Measurements from ENCODE around the gene APCDD1L. TPM values are rescaled to one million over a fixed set of nuclear protein-coding genes. Genes with fewer than 3 reads are reported as not detected.
"Not testable (repeated sequence)": the region's sequence is repeated elsewhere in the genome, so short reads cannot be mapped to it uniquely, and the experiment has no call there.

APCDD1L gene
- total RNA-seq, 4 donors from 2014 or later = 0.21 to 0.30 TPM; not detected in 2

DNA sequence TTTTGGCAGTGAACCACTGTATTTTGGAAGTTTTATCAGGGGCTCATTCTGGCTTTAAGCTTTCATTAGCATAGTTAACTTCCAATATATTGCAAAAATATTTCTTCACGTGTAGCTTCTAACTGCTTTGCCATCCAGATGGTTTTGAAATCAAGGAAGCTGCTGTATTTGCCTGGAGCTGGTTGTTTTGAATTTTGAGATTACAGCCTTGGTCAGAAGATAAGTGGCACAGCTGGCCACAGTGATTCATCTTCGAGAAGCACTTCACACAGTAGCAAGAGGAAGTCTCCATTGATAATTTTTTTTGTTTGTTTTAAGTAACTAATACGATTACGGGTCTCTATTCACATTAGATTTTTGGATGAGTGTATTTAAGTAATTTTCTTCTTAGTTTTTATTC lies 3.8 kb downstream of the APCDD1L start:
- H3K27ac ChIP-seq = no peak overlapping the region
- WGBS, 2 donors = 27 to 37% methylated on average over 4 of the region's 4 CpGs
- no peaks in the 10 kb centered on the region for H3K36me3 ChIP-seq
- DNase-seq (ENCODE audit: low spot score in 2 of 2) = no peak
- peaks cover 0 to 35% of the 10 kb centered on the region in 2 donors for H3K27me3 ChIP-seq
- H3K4me3 ChIP-seq = no peak overlapping the region
- no peak for TF ChIP-seq EP300 (IDR thresholded peaks at IDR 0.05)
- TF ChIP-seq, protein P1, sequence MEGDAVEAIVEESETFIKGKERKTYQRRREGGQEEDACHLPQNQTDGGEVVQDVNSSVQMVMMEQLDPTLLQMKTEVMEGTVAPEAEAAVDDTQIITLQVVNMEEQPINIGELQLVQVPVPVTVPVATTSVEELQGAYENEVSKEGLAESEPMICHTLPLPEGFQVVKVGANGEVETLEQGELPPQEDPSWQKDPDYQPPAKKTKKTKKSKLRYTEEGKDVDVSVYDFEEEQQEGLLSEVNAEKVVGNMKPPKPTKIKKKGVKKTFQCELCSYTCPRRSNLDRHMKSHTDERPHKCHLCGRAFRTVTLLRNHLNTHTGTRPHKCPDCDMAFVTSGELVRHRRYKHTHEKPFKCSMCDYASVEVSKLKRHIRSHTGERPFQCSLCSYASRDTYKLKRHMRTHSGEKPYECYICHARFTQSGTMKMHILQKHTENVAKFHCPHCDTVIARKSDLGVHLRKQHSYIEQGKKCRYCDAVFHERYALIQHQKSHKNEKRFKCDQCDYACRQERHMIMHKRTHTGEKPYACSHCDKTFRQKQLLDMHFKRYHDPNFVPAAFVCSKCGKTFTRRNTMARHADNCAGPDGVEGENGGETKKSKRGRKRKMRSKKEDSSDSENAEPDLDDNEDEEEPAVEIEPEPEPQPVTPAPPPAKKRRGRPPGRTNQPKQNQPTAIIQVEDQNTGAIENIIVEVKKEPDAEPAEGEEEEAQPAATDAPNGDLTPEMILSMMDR (IDR thresholded peaks at IDR 0.05) = no peak
- TF ChIP-seq POLR2A (IDR thresholded peaks at IDR 0.05) = no peak
- H3K4me1 ChIP-seq = peaks cover 0 to 9% (median 0%) of the 10 kb centered on the region in 4 donors
- H3K9me3 ChIP-seq = peaks cover 0 to 11% (median 0%) of the 10 kb centered on the region in 4 donors

DNA sequence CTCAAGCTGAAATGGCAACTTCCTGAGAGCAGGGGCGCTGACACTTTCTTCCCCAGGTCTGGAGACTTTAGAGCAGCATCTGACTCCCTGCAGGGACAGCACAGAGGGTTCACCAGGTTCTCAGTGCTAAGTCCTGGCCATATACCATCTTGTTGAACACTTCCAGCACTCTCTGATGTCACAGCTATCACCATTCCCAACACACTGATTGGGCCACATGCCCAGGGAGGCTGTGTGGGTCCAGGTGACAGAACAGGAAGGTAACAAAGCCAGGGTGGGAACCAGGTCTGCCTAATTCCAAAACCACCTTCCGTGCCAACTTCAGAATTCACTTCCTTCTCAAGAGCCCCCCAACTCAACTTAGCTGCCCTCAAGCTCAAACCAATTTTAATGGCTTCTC lies 4.3 kb downstream of the APCDD1L start:
- peaks cover 0 to 35% of the 10 kb centered on the region in 2 donors for H3K27me3 ChIP-seq
- no peak for TF ChIP-seq POLR2A (IDR thresholded peaks at IDR 0.05)
- TF ChIP-seq, protein P1 (IDR thresholded peaks at IDR 0.05) = no peak
- no peak for TF ChIP-seq EP300 (IDR thresholded peaks at IDR 0.05)
- 77 to 86% methylated on average over 2 of the region's 2 CpGs for WGBS, 2 donors
- DNase-seq (ENCODE audit: low spot score in 2 of 2) = no peak
- peaks cover 0 to 9% (median 0%) of the 10 kb centered on the region in 4 donors for H3K4me1 ChIP-seq
- H3K4me3 ChIP-seq = no peak overlapping the region
- H3K36me3 ChIP-seq = peaks cover 0 to 3% (median 0%) of the 10 kb centered on the region in 3 donors
- H3K27ac ChIP-seq = no peak overlapping the region
- H3K9me3 ChIP-seq = peaks cover 0 to 16% (median 0%) of the 10 kb centered on the region in 4 donors

DNA sequence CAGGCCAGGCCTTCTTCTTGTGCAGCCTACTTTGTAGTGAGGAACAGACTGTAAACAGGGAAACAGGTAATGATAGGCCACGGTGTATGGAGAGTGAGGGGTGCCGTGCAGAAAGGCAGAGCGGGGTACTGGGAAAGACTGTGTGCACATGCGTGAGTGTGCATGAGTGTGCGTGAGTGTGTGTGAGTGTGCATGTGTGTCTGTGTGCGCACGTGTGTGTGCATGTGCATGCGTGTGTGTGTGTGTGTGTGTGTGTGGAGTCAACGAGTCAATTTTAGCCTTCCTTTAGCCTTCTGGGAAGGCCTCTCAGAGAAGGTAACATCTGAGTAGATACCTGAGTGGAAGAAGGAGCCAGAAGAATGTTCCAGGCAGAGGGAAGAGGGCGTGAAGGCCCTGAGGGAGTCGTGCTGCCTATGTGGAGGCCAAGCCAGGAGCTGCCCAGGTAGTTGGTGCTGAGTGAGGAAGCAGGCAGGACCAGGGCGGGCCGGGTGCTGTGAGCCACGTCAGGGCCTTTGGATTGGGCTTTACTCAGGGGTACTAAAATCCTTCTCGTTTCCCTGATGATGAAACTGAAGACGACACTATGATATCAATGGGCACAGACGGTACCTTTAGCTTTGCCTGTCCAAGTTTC lies 6.3 kb downstream of the APCDD1L start:
- Histone ChIP-seq H3K36me3 (peaks cover 0 to 9% (median 0%) of the 10 kb centered on the region in 3 donors), H3K4me1 (no peaks in the 10 kb centered on the region), H3K4me3 (no peak overlapping the region), H3K9me3 (peaks cover 0 to 34% (median 5%) of the 10 kb centered on the region in 4 donors), H3K27ac (no peak overlapping the region), H3K27me3 (peaks cover 0 to 18% of the 10 kb centered on the region in 2 donors)
- TF ChIP-seq, protein P1 (IDR thresholded peaks at IDR 0.05) = no peak
- TF ChIP-seq POLR2A (IDR thresholded peaks at IDR 0.05) (no peak), EP300 (IDR thresholded peaks at IDR 0.05) (no peak)
- 89 to 91% methylated on average over 17 of the region's 17 CpGs for WGBS, 2 donors
- DNase-seq (ENCODE audit: low spot score in 2 of 2) = no peak

DNA sequence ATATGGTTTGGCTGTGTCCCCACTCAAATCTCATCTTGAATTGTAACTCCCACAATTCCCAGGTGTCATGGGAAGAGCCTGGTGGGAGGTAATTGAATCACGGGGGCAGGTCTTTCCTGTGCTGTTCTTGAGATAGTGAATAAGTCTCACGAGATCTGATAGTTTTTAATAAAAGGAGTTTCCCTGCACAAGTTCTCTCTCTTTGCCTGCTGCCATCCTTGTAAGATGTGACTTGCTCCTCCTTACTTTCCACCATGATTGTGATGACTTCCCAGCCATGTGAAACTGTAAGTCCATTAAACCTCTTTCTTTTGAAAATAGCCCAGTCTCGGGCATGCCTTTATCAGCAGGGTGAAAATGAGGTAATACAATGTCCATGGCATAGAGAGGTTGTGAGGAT lies 8.2 kb downstream of the APCDD1L start:
- WGBS, 2 donors = 85 to 91% methylated on average over 3 of the region's 3 CpGs

DNA sequence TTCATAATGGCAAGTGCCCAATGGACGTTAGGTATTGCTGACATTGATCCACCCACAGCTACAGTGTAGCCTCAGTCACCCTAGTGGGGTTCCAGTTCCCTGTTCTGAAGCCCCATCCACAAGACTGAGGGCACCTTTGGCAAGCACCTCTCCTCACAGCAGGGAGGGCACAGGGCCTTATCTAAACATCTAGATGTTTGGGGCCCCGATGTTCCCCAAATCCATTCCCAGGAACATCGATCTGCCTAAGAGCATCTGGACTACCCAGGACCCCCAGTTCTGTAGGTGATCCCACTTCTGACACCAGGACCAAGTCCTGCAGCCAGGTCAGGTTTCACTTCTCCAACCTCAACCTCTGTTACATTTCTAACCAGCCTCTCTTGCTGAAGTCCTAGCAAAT lies 10.6 kb downstream of the APCDD1L start:
- H3K4me3 ChIP-seq = no peak overlapping the region
- 83 to 88% methylated on average over 3 of the region's 3 CpGs for WGBS, 2 donors
- H3K4me1 ChIP-seq = no peaks in the 10 kb centered on the region
- H3K27me3 ChIP-seq = no peaks in the 10 kb centered on the region
- H3K9me3 ChIP-seq = peaks cover 0 to 50% (median 6%) of the 10 kb centered on the region in 4 donors
- H3K36me3 ChIP-seq = peaks cover 0 to 12% (median 0%) of the 10 kb centered on the region in 3 donors
- no peak for DNase-seq (ENCODE audit: low spot score in 2 of 2)
- TF ChIP-seq POLR2A (IDR thresholded peaks at IDR 0.05) (no peak), EP300 (IDR thresholded peaks at IDR 0.05) (no peak)
- TF ChIP-seq, protein P1 (IDR thresholded peaks at IDR 0.05) = no peak
- no peak overlapping the region for H3K27ac ChIP-seq

More for the DNA sequence above, 8.2 kb downstream of the APCDD1L start:
- H3K9me3 ChIP-seq = peaks cover 0 to 40% (median 6%) of the 10 kb centered on the region in 4 donors
- H3K4me1 ChIP-seq; DNase-seq (ENCODE audit: low spot score in 2 of 2); H3K36me3 ChIP-seq; H3K27me3 ChIP-seq; H3K4me3 ChIP-seq; H3K27ac ChIP-seq: not testable (repeated sequence)
